Measurements from ENCODE around the gene FAM168B. TPM values are rescaled to one million over a fixed set of nuclear protein-coding genes. Genes with fewer than 3 reads are reported as not detected.
A peak's percentile ranks its signal among the peaks of the same experiment; 100 is the strongest.

Gene FAM168B
- total RNA-seq, 1 donor from 2014 or later, result 104 TPM

DNA sequence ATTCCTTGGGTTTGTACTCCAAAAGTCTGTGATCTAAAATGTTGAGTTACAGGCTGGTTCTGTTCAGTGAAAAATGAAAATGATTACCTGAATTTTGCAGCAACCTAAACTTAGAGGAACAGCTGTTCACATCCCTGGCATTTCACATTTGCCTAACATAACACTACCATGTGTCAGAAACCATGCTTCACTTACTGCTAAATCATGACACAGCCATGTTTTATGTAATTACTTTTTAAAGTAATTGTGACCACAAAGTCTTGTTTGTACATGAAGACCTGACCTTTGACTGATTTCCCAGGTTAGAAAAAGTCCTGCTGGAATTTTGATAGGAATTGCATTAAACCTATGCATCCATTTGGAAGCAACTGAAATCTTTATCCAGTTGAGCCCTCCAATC lies 79.1 kb downstream of the FAM168B start:
- TF ChIP-seq, protein P1, sequence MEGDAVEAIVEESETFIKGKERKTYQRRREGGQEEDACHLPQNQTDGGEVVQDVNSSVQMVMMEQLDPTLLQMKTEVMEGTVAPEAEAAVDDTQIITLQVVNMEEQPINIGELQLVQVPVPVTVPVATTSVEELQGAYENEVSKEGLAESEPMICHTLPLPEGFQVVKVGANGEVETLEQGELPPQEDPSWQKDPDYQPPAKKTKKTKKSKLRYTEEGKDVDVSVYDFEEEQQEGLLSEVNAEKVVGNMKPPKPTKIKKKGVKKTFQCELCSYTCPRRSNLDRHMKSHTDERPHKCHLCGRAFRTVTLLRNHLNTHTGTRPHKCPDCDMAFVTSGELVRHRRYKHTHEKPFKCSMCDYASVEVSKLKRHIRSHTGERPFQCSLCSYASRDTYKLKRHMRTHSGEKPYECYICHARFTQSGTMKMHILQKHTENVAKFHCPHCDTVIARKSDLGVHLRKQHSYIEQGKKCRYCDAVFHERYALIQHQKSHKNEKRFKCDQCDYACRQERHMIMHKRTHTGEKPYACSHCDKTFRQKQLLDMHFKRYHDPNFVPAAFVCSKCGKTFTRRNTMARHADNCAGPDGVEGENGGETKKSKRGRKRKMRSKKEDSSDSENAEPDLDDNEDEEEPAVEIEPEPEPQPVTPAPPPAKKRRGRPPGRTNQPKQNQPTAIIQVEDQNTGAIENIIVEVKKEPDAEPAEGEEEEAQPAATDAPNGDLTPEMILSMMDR (conservative IDR thresholded peaks at IDR 0.05), result no peak
- Mint-ChIP-seq H3K9me3 (no peaks in the 10 kb centered on the region), H3K27me3 (peaks cover 25% of the 10 kb centered on the region), H3K27ac (no peak overlapping the region), H3K4me1 (ENCODE audit: unreplicated experiment) (peaks cover 12% of the 10 kb centered on the region), H3K36me3 (no peaks in the 10 kb centered on the region), H3K4me3 (no peak overlapping the region)
- DNase-seq (ENCODE audit: extremely low spot score, unreplicated experiment), result no peak

GRCh38 chr2:131011486-131011885 lies 81.8 kb downstream of the FAM168B start:
- H3K4me1 Mint-ChIP-seq (ENCODE audit: unreplicated experiment), result peaks cover 6% of the 10 kb centered on the region

DNA sequence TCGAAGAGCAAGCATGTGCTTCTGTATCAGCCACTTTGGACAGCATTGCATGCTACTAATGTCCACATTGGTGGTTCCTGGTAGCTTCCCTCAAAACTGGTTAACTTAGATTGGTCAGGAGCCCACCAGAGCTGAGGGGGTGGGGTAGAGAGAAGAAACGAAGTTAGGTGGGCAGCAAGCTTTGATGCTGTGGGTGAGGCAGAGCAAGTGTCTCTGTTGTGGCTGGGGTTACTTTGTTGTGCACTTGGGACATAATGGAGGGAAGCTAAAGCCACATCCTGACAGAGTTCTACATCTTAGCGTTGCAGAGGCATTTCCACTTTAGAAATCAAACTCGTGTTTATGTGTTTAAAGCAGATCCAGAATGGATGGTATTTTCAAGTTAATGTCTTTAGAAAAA lies 82.7 kb downstream of the FAM168B start:
- H3K4me1 Mint-ChIP-seq (ENCODE audit: unreplicated experiment), result peaks cover 6% of the 10 kb centered on the region
- no peaks in the 10 kb centered on the region for H3K36me3 Mint-ChIP-seq
- no peak overlapping the region for H3K4me3 Mint-ChIP-seq
- H3K27ac Mint-ChIP-seq, result no peak overlapping the region
- H3K9me3 Mint-ChIP-seq, result no peaks in the 10 kb centered on the region
- peaks cover 17% of the 10 kb centered on the region for H3K27me3 Mint-ChIP-seq
- no peak for DNase-seq (ENCODE audit: extremely low spot score, unreplicated experiment)
- TF ChIP-seq, protein P1 (conservative IDR thresholded peaks at IDR 0.05), result no peak

More at GRCh38 chr2:131011486-131011885, 81.8 kb downstream of the FAM168B start:
- H3K27ac Mint-ChIP-seq, result no peak overlapping the region
- TF ChIP-seq, protein P1 (conservative IDR thresholded peaks at IDR 0.05), result no peak
- no peaks in the 10 kb centered on the region for H3K9me3 Mint-ChIP-seq
- no peak overlapping the region for H3K4me3 Mint-ChIP-seq
- H3K27me3 Mint-ChIP-seq, result peaks cover 17% of the 10 kb centered on the region
- DNase-seq (ENCODE audit: extremely low spot score, unreplicated experiment), result no peak
- H3K36me3 Mint-ChIP-seq, result no peaks in the 10 kb centered on the region

- DNase-seq (ENCODE audit: extremely low spot score, unreplicated experiment), result no peak
- TF ChIP-seq, protein P1 (conservative IDR thresholded peaks at IDR 0.05), result no peak
- no peaks in the 10 kb centered on the region for H3K36me3 Mint-ChIP-seq
- no peak overlapping the region for H3K27ac Mint-ChIP-seq
- H3K4me3 Mint-ChIP-seq, result no peak overlapping the region
- H3K27me3 Mint-ChIP-seq, result peaks cover 17% of the 10 kb centered on the region
- peaks cover 6% of the 10 kb centered on the region for H3K4me1 Mint-ChIP-seq (ENCODE audit: unreplicated experiment)
- no peaks in the 10 kb centered on the region for H3K9me3 Mint-ChIP-seq
Observed at GRCh38 chr2:131009713-131010475, 83.4 kb downstream of the FAM168B start.

DNA sequence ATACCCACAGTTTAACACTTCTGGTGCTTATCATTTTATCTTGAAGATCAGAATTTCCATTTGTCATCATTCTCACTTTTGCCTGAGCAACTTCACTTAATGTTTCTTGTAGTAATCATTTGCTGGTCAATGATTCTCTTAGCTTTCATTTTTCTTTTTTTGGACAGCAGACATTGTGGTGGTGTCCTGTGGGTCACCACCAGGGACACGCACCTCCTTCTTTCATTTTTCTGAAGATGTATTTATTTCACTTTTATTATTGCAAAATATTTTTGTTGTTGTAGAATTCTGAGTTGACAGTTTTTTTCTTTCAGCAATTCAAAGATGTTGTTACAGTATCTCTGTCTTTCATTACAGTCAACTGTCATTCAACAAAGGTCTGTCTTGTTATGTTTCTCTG lies 84.3 kb downstream of the FAM168B start:
- Mint-ChIP-seq H3K9me3 (no peaks in the 10 kb centered on the region), H3K4me3 (no peak overlapping the region)
- no peak for DNase-seq (ENCODE audit: extremely low spot score, unreplicated experiment)

More for the DNA sequence above, 84.3 kb downstream of the FAM168B start:
- Mint-ChIP-seq H3K27ac (no peak overlapping the region), H3K36me3 (no peaks in the 10 kb centered on the region), H3K27me3 (peaks cover 13% of the 10 kb centered on the region), H3K4me1 (ENCODE audit: unreplicated experiment) (peaks cover 6% of the 10 kb centered on the region)
- TF ChIP-seq, protein P1 (conservative IDR thresholded peaks at IDR 0.05), result peak; percentile 56

All from type B pancreatic cell (in vitro differentiated cells).